ENCODE results near the gene C6orf47. TPM values are rescaled to one million over a fixed set of nuclear protein-coding genes. Genes with fewer than 3 reads are reported as not detected.

C6orf47 gene
- polyA plus RNA-seq, 1 donor from 2014 or later, result 17.2 TPM

DNA sequence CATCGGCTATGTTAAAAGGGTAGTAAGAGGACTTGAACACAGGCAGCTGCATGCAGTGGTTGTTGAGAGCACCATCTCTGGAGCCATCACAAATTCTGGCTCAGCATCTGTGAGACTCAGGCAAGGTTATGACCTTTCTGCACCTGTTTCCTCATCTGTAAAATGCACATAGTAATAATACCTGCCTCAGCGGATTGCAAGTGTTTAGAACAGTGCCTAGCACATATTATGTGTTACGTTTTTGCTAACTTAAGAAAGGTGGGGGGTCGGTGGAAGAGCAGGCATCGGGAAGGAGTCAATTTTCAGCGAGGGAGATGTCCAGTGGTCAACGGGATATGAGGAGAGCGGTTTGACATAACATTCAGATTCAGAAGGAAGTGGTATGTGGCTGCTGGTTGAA, 17.4 kb upstream of the C6orf47 start:
- Histone ChIP-seq H3F3A (ENCODE audit: insufficient read depth, low read length, poor library complexity, severe bottlenecking) (no peaks in the 10 kb centered on the region), H4K20me1 (ENCODE audit: insufficient read depth) (no peaks in the 10 kb centered on the region), H3K79me2 (replicated peaks; ENCODE audit: insufficient read depth, low read length) (no peaks in the 10 kb centered on the region), H3K4me2 (ENCODE audit: low read length) (no peak overlapping the region), H3K27ac (ENCODE audit: low read length) (no peak overlapping the region), H3K9ac (ENCODE audit: low read length) (no peak overlapping the region), H3K9me3 (ENCODE audit: low read length) (no peaks in the 10 kb centered on the region), H3K9me2 (ENCODE audit: insufficient read depth, low read length) (no peaks in the 10 kb centered on the region), H3K36me3 (ENCODE audit: insufficient read depth, low read length) (no peaks in the 10 kb centered on the region), H2AFZ (ENCODE audit: low read depth, low read length) (no peak overlapping the region), H3K27me3 (ENCODE audit: insufficient read depth, low read depth, low read length) (no peaks in the 10 kb centered on the region), H3K4me3 (ENCODE audit: low read length) (no peak overlapping the region)
- TF ChIP-seq RAD21 (conservative IDR thresholded peaks at IDR 0.05) (no peak), POLR2AphosphoS5 (IDR thresholded peaks at IDR 0.05) (no peak), CTCF (IDR thresholded peaks at IDR 0.05; ENCODE audit: poor library complexity, severe bottlenecking) (no peak), TAF1 (IDR thresholded peaks at IDR 0.05; ENCODE audit: low read depth) (no peak), EZH2 (IDR thresholded peaks at IDR 0.05; ENCODE audit: borderline replicate concordance, insufficient read depth, low read length, poor library complexity, severe bottlenecking) (no peak), EP300 (conservative IDR thresholded peaks at IDR 0.05; ENCODE audit: poor library complexity, severe bottlenecking) (no peak), MXI1 (conservative IDR thresholded peaks at IDR 0.05; ENCODE audit: poor library complexity, severe bottlenecking) (no peak), SMC3 (conservative IDR thresholded peaks at IDR 0.05; ENCODE audit: poor library complexity) (no peak)
- TF ChIP-seq, protein P1, sequence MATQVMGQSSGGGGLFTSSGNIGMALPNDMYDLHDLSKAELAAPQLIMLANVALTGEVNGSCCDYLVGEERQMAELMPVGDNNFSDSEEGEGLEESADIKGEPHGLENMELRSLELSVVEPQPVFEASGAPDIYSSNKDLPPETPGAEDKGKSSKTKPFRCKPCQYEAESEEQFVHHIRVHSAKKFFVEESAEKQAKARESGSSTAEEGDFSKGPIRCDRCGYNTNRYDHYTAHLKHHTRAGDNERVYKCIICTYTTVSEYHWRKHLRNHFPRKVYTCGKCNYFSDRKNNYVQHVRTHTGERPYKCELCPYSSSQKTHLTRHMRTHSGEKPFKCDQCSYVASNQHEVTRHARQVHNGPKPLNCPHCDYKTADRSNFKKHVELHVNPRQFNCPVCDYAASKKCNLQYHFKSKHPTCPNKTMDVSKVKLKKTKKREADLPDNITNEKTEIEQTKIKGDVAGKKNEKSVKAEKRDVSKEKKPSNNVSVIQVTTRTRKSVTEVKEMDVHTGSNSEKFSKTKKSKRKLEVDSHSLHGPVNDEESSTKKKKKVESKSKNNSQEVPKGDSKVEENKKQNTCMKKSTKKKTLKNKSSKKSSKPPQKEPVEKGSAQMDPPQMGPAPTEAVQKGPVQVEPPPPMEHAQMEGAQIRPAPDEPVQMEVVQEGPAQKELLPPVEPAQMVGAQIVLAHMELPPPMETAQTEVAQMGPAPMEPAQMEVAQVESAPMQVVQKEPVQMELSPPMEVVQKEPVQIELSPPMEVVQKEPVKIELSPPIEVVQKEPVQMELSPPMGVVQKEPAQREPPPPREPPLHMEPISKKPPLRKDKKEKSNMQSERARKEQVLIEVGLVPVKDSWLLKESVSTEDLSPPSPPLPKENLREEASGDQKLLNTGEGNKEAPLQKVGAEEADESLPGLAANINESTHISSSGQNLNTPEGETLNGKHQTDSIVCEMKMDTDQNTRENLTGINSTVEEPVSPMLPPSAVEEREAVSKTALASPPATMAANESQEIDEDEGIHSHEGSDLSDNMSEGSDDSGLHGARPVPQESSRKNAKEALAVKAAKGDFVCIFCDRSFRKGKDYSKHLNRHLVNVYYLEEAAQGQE (IDR thresholded peaks at IDR 0.05; ENCODE audit: borderline replicate concordance), result no peak

DNA sequence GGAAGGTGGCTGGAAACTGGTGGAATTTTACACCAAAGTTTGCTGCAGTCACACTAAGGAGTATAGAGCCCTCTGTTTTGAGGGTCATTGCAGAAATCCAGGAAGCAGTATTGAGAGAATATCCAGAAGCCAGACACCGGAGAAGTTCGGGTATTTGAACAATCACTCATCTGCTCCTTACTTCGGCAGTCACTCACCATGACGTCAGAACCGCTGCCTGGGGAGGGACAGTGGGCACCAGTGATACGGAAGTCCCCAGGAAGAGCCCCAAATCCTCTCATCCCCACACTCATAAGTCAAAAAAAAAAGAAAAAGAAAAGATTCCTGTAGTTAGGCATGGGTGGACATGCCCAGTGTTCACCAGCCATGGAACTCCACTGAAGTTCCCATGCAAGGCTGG, 16.3 kb upstream of the C6orf47 start:
- no peak overlapping the region for H3K4me2 ChIP-seq (ENCODE audit: low read length)
- TF ChIP-seq MXI1 (conservative IDR thresholded peaks at IDR 0.05; ENCODE audit: poor library complexity, severe bottlenecking), result no peak
- no peak for TF ChIP-seq RAD21 (conservative IDR thresholded peaks at IDR 0.05)
- TF ChIP-seq SMC3 (conservative IDR thresholded peaks at IDR 0.05; ENCODE audit: poor library complexity), result no peak
- TF ChIP-seq EZH2 (IDR thresholded peaks at IDR 0.05; ENCODE audit: borderline replicate concordance, insufficient read depth, low read length, poor library complexity, severe bottlenecking), result no peak
- no peaks in the 10 kb centered on the region for H4K20me1 ChIP-seq (ENCODE audit: insufficient read depth)
- H3K9ac ChIP-seq (ENCODE audit: low read length), result no peak overlapping the region
- H3K27me3 ChIP-seq (ENCODE audit: insufficient read depth, low read depth, low read length), result no peaks in the 10 kb centered on the region
- H3K9me2 ChIP-seq (ENCODE audit: insufficient read depth, low read length), result no peaks in the 10 kb centered on the region
- H3F3A ChIP-seq (ENCODE audit: insufficient read depth, low read length, poor library complexity, severe bottlenecking), result no peaks in the 10 kb centered on the region
- H3K27ac ChIP-seq (ENCODE audit: low read length), result no peak overlapping the region
- H3K9me3 ChIP-seq (ENCODE audit: low read length), result no peaks in the 10 kb centered on the region
- H3K36me3 ChIP-seq (ENCODE audit: insufficient read depth, low read length), result no peaks in the 10 kb centered on the region
- H2AFZ ChIP-seq (ENCODE audit: low read depth, low read length), result no peak overlapping the region
- H3K4me3 ChIP-seq (ENCODE audit: low read length), result no peak overlapping the region
- H3K79me2 ChIP-seq (replicated peaks; ENCODE audit: insufficient read depth, low read length), result no peaks in the 10 kb centered on the region

Data from neural cell (in vitro differentiated cells).